ENCODE results near the gene PPP1R12B. TPM values are rescaled to one million over a fixed set of nuclear protein-coding genes. Genes with fewer than 3 reads are reported as not detected.
"Not testable (repeated sequence)": the region's sequence is repeated elsewhere in the genome, so short reads cannot be mapped to it uniquely, and the experiment has no call there.

The PPP1R12B gene
- total RNA-seq, 4 donors from 2014 or later: 20.6 to 120 (median 36.9) TPM

DNA sequence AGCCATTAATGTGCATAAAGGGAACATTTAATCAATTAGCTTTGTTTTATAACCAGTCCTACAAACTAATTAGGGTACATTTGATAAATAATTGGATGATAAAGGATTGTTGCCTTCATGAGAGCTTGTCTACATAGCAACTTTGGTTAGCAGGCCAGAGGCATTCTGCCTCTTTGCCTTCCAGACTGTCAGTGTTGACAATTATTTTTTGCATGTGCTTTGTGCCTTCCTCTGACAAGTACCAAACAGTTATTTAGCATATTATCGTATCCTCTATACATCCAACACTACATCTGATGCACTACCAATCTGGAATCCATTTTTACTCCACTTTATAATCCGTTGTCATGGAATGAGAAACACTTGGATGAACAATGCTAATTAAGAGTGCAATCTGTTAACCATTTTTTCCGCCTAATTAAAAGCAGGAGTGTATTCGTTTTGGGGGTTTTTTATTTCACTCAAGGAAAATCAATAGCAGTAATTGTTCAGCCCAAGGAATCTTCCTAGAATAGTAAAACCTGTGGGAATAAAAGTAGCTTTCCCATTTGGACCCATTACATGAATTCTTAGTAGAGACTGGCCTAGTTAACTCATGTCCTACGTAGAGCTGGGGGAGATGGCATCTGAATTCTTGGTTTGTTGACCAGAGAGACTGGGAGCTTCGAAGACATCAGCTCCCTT is 196.4 kb downstream of the PPP1R12B start:
- H3K36me3 ChIP-seq; H3K9me3 ChIP-seq; H3K27me3 ChIP-seq; DNase-seq; intact Hi-C loops (cut with DNase I): not testable (repeated sequence)
- Histone ChIP-seq H3K4me3 (peak overlapping the region in 2 of 4 donors; percentile 5 to 63), H3K4me1 (peaks cover 0 to 16% (median 0%) of the 10 kb centered on the region in 3 donors), H3K27ac (peak overlapping the region in 3 of 4 donors; percentile 70 to 88 (median 73))
- WGBS, 2 donors: 74 to 85% methylated on average over 6 of the region's 6 CpGs

DNA sequence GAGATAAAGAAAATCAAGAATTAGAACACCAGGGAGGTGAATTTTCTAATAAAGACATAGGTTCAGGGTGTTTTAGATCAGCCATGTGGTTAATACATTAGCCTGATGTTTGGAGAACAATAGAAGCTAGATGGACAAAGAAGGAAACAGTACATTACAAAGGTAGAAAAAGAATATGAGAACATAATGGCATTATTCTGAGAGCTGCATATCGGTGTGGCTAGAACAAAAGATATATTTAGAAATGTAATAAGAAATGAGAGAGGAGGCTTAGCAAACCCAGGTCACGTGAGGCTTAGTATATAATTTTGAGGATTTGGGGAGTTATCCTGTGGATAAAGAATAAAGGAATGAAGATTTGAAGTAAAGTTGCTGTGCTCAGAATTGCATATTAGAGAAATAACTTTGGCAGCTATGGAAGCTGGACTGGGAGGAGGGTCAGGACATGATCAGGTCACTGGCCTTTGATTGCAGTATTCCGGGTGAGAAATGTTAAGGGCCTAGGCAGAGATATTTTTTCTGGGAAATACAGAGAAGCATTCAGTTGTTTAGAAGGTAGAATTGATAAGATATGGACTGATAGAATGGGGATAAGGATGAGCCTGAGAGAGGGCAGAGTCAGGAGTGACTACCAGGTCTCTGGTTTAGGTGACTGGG is 197.3 kb downstream of the PPP1R12B start:
- H3K36me3 ChIP-seq; H3K9me3 ChIP-seq; intact Hi-C loops (cut with DNase I); DNase-seq; H3K27me3 ChIP-seq: not testable (repeated sequence)
- H3K4me1 ChIP-seq: peaks cover 0 to 13% (median 0%) of the 10 kb centered on the region in 3 donors
- H3K27ac ChIP-seq: peak overlapping the region in 3 of 4 donors; percentile 70 to 88 (median 73)
- peak overlapping the region in 2 of 4 donors; percentile 5 to 63 for H3K4me3 ChIP-seq
- WGBS, 2 donors: 66 to 69% methylated on average over 3 of the region's 3 CpGs

DNA sequence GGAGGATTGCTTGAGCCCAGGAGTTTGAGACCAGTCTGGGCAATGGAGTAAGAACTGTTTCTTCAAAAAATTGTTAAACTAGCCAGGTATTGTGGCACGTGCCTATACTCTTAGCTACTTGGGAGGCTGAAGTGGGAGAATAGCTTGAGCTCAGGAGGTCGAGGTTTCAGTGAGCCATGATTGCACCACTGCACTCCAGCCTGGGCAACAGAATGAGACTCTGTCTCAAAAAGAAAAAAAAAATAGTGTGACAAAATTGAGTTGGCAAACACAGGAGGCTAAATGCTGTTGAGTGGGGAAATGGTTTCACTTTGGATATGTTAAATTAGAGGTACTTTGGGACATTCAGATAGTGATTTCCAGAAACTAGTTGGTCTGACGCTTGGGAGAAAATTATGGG is 197.9 kb downstream of the PPP1R12B start:
- peak overlapping the region in 2 of 4 donors; percentile 5 to 63 for H3K4me3 ChIP-seq

DNA sequence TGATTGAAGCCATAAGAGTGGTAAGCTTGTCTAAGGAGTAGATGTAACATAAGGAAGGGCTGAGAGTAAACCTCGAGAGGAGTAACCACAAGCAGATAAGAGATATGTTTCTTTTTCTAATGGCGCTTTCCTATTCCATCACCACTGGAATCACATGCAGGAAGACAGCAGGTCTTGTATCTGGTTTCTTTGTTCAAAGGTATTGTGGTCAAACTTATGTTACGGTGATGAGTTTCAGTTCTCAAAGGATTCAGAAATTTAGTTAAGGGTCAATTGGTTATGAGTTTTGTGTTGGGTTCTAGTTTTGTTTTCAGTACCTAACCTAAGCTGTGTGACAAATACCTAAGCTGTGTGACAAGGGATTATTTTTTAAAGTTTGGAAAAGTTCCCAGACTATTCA is 198.3 kb downstream of the PPP1R12B start:
- H3K9me3 ChIP-seq; H3K36me3 ChIP-seq; H3K27me3 ChIP-seq; DNase-seq; intact Hi-C loops (cut with DNase I): not testable (repeated sequence)
- Histone ChIP-seq H3K27ac (peak overlapping the region in 3 of 4 donors; percentile 48 to 88 (median 73)), H3K4me3 (peak overlapping the region in 1 of 4 donors; percentile 63), H3K4me1 (peaks cover 0 to 15% (median 0%) of the 10 kb centered on the region in 3 donors)
- WGBS, 2 donors: 63 to 80% methylated on average over 3 of the region's 3 CpGs

More for the DNA sequence above, 197.9 kb downstream of the PPP1R12B start:
- DNase-seq; H3K36me3 ChIP-seq; intact Hi-C loops (cut with DNase I); H3K27me3 ChIP-seq; H3K9me3 ChIP-seq: not testable (repeated sequence)
- Histone ChIP-seq H3K4me1 (peaks cover 0 to 12% (median 0%) of the 10 kb centered on the region in 3 donors), H3K27ac (peak overlapping the region in 3 of 4 donors; percentile 48 to 88 (median 73))
- 69 to 74% methylated on average over 3 of the region's 3 CpGs for WGBS, 2 donors

DNA sequence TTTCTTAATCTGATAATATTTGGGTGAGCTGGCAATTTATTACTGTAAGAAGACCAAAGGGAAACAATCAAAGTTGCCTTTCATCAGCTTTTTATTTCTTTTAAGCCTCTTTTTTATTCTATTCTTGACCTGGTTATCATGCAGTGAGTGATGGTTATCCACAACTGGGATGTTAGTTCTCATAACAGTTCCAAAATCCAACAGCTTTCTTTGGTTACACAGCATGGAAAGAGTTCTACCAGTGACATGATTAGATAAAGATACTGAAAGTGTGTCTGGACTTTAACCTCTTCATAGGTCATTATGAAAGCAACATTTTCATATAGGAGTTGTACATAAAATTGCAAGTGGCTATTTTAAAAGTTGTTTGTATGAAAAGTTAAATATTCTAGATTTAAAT is 198.7 kb downstream of the PPP1R12B start:
- Histone ChIP-seq H3K27me3 (no peaks in the 10 kb centered on the region), H3K9me3 (no peaks in the 10 kb centered on the region), H3K4me1 (peaks cover 0 to 19% (median 0%) of the 10 kb centered on the region in 3 donors), H3K36me3 (no peaks in the 10 kb centered on the region), H3K27ac (peak overlapping the region in 2 of 4 donors; percentile 48 to 49), H3K4me3 (no peak overlapping the region)
- intact Hi-C loops (cut with DNase I): no loop called here
- DNase-seq: no peak
- TF ChIP-seq POLR2A (IDR thresholded peaks at IDR 0.05): no peak
- TF ChIP-seq, protein P1, sequence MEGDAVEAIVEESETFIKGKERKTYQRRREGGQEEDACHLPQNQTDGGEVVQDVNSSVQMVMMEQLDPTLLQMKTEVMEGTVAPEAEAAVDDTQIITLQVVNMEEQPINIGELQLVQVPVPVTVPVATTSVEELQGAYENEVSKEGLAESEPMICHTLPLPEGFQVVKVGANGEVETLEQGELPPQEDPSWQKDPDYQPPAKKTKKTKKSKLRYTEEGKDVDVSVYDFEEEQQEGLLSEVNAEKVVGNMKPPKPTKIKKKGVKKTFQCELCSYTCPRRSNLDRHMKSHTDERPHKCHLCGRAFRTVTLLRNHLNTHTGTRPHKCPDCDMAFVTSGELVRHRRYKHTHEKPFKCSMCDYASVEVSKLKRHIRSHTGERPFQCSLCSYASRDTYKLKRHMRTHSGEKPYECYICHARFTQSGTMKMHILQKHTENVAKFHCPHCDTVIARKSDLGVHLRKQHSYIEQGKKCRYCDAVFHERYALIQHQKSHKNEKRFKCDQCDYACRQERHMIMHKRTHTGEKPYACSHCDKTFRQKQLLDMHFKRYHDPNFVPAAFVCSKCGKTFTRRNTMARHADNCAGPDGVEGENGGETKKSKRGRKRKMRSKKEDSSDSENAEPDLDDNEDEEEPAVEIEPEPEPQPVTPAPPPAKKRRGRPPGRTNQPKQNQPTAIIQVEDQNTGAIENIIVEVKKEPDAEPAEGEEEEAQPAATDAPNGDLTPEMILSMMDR (IDR thresholded peaks at IDR 0.05): no peak

DNA sequence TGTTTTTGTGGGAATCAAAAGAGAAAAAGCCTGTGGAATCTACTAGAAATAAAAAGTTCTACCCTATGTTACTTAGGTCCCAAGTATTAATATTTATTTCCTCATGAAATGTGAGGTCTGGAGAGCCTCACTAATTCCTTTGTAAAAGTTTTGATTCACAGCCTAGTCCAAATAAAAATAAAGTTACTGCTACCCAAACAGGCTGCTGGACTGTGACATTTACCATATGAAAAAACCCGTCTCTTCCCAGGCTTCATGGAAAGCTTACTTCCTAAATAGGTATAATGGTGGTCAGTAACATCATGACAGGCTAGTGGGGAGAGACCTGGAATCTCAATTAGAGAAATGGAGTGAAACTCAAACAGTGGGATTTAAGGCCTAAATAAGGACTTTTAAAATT is 201.6 kb downstream of the PPP1R12B start:
- H3K36me3 ChIP-seq; H3K4me3 ChIP-seq; H3K9me3 ChIP-seq; DNase-seq; intact Hi-C loops (cut with DNase I); H3K27me3 ChIP-seq: not testable (repeated sequence)
- Histone ChIP-seq H3K4me1 (peaks cover 0 to 38% (median 4%) of the 10 kb centered on the region in 3 donors), H3K27ac (peak overlapping the region in 3 of 4 donors; percentile 36 to 49 (median 48))
- 58 to 64% methylated on average over 1 of the region's 1 CpG for WGBS, 2 donors

DNA sequence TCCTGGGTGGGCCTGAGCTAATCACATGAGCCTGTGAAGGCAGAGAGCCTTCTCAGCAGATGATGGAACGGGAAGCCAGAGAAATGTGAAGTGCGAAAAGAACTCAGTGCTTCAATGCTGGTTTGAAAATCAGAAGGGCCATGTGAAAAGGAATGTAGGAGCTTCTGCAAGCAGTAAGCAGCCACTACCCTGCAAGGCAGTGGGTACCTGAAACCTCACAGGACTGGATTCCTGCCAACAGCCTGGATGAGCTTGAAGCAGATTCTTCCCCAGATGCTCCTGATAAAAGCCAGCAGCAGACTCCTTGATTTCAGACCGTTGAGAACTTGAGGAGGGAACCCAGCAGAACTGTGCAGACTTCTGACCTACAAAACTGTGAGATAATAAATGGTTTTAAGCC is 203.2 kb downstream of the PPP1R12B start:
- TF ChIP-seq POLR2A (IDR thresholded peaks at IDR 0.05): no peak
- TF ChIP-seq, protein P1 (IDR thresholded peaks at IDR 0.05): no peak
- intact Hi-C loops (cut with DNase I): no loop called here
- 42 to 85% methylated on average over 3 of the region's 3 CpGs for WGBS, 2 donors
- H3K4me3 ChIP-seq: no peak overlapping the region
- no peak for DNase-seq
- H3K9me3 ChIP-seq: no peaks in the 10 kb centered on the region
- no peaks in the 10 kb centered on the region for H3K36me3 ChIP-seq
- no peaks in the 10 kb centered on the region for H3K27me3 ChIP-seq
- H3K4me1 ChIP-seq: peaks cover 0 to 27% (median 4%) of the 10 kb centered on the region in 3 donors
- H3K27ac ChIP-seq: peak overlapping the region in 2 of 4 donors; percentile 14 to 66

DNA sequence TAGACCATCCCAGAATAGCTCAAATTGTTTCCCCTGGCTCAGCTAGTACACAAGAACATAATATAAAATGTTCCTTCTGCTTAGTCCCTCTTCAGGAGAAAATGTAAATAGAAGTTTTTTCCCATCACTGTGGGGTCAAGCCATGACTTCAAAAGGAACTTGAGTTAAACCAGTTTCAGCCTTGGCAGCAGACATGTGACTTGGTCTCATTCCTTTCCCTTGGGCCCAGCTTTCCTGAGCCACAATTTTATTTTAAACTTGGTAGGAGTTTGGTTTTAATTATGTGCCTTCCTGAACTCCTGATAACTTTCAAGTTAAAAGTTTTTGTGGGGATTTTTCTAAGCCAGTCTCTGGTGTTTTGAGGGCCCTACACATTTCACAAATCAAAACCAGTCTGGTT is 204.1 kb downstream of the PPP1R12B start:
- intact Hi-C loops (cut with DNase I); H3K36me3 ChIP-seq; DNase-seq; H3K4me3 ChIP-seq; H3K9me3 ChIP-seq; H3K27me3 ChIP-seq: not testable (repeated sequence)
- peak overlapping the region in 3 of 4 donors; percentile 7 to 66 (median 48) for H3K27ac ChIP-seq
- H3K4me1 ChIP-seq: peaks cover 0 to 30% (median 4%) of the 10 kb centered on the region in 3 donors

DNA sequence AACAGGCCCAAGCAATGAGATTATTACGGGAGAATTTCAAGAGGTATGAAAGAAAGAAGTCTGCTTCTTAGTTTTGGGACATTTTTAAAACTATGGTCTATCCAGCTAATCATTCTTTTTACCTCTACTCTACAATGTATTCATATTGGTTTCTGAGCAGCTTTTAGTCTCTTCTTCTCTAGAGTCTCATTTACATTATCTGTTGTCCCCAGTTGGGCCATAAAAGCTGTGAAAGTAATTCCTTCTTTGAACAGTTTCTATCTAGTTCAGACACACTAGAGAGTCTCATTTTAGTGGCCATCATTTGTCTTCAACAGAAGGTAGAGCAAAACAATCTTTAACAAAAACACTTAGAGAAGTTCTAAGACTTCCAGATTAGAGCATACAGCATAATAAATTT is 204.6 kb downstream of the PPP1R12B start:
- H3K36me3 ChIP-seq; intact Hi-C loops (cut with DNase I); H3K27me3 ChIP-seq; H3K9me3 ChIP-seq; H3K4me3 ChIP-seq; DNase-seq: not testable (repeated sequence)
- Histone ChIP-seq H3K27ac (peak overlapping the region in 3 of 4 donors; percentile 48 to 66 (median 61)), H3K4me1 (peaks cover 0 to 33% (median 4%) of the 10 kb centered on the region in 3 donors)
- 47 to 86% methylated on average over 1 of the region's 1 CpG for WGBS, 2 donors
